Uterus (tissue), 4 donors: ENCODE results near the gene TBR1. TPM values are rescaled to one million over a fixed set of nuclear protein-coding genes. Genes with fewer than 3 reads are reported as not detected.

Source experiments
- DNase-seq, 2 donors: peaks; one replicate each; pipeline ENCODE4 v3.0.0-alpha.2; 2019 to 2020
- H3K27ac ChIP-seq, 2 donors: fragments of 200-600 bp; sonication (generic); 1 replicate in 1 of 2; 2 replicates in 1 of 2; pipeline ENCODE4 v1.5.1; 2016 to 2018
- H3K27me3 ChIP-seq, 2 donors: fragments of 200-600 bp; sonication (generic); one replicate each; pipeline ENCODE4 v1.5.1; 2018 to 2019; ENCODE audit warnings: control low read depth in 1 of 2
- H3K36me3 ChIP-seq, 2 donors: fragments of 200-600 bp; sonication (generic); one replicate each; pipeline ENCODE4 v1.5.1; 2019; ENCODE audit warnings: control low read depth in 1 of 2
- H3K4me1 ChIP-seq, 2 donors: fragments of 200-600 bp; sonication (generic); one replicate each; pipeline ENCODE4 v1.5.1; 2018 to 2019; ENCODE audit warnings: control low read depth in 1 of 2
- H3K4me3 ChIP-seq, 2 donors: fragments of 200-600 bp; sonication (generic); 1 replicate in 1 of 2; 2 replicates in 1 of 2; pipeline ENCODE4 v1.5.1; 2018 to 2019; ENCODE audit warnings: mild to moderate bottlenecking in 1 of 2
- H3K9me3 ChIP-seq, 2 donors: fragments of 200-600 bp; sonication (generic); one replicate each; pipeline ENCODE4 v1.5.1; 2019; ENCODE audit warnings: control low read depth in 1 of 2
- CTCF ChIP-seq, 4 experiments: fragments of 200-600 bp in 2 of 4; fragments of 450-650 bp in 2 of 4; sonication (generic) in 2 of 4; IDR thresholded peaks; one replicate each; pipeline ENCODE4 v1.5.1; 2016 to 2019; ENCODE audit warnings: antibody characterized with exemption in 4 of 4, mild to moderate bottlenecking in 2 of 4, moderate library complexity in 1 of 4
- POLR2A ChIP-seq, 2 donors: fragments of 450-650 bp; IDR thresholded peaks; one replicate each; pipeline ENCODE4 v1.6.1; 2016; ENCODE audit warnings: antibody characterized with exemption in 2 of 2, mild to moderate bottlenecking in 1 of 2, moderate library complexity in 1 of 2
- intact Hi-C: fragments of 100-400 bp; cut with DNase I; formaldehyde crosslinking; loops from one replicate; pipeline ENCODE4 v1.15.1; 2023; ENCODE audit warnings: low total_unique reads
- total RNA-seq, 4 donors: library from RNA; depleted of rRNA in 3 of 4; stranded (reverse); fragments of >200 nt in 3 of 4; gene quantifications; one replicate each; pipeline versions ENCODE4 v1.1.0 to v1.2.4, GENCODE V29; 2014 to 2023
- donor health status: DM: yes; HTN: yes; CAD: no.

Gene TBR1
- total RNA-seq, 4 donors from 2014 or later = not detected

GRCh38 chr2:161421686-161422085 is 5.6 kb downstream of the TBR1 start:
- Histone ChIP-seq H3K9me3 (no peaks in the 10 kb centered on the region), H3K27ac (no peak overlapping the region), H3K4me1 (peaks cover 0 to 10% of the 10 kb centered on the region in 2 donors), H3K27me3 (peaks cover 7 to 89% of the 10 kb centered on the region in 2 donors), H3K4me3 (no peak overlapping the region), H3K36me3 (no peaks in the 10 kb centered on the region)
- TF ChIP-seq POLR2A (IDR thresholded peaks at IDR 0.05) (no peak), CTCF (IDR thresholded peaks at IDR 0.05) (no peak)
- DNase-seq = no peak
- intact Hi-C loops = no loop called here

- TF ChIP-seq CTCF (IDR thresholded peaks at IDR 0.05) = no peak
- TF ChIP-seq POLR2A (IDR thresholded peaks at IDR 0.05) = no peak
- no peaks in the 10 kb centered on the region for H3K9me3 ChIP-seq
- H3K4me3 ChIP-seq = no peak overlapping the region
- no peak overlapping the region for H3K27ac ChIP-seq
- H3K27me3 ChIP-seq = peaks cover 2 to 87% of the 10 kb centered on the region in 2 donors
- H3K4me1 ChIP-seq = peaks cover 0 to 10% of the 10 kb centered on the region in 2 donors
- intact Hi-C loops = no loop called here
- H3K36me3 ChIP-seq = no peaks in the 10 kb centered on the region
- DNase-seq = no peak
Measured at GRCh38 chr2:161422816-161423403, 6.8 kb downstream of the TBR1 start.

- Histone ChIP-seq H3K27ac (no peak overlapping the region), H3K4me3 (peak overlapping the region in 1 of 2 donors; percentile 3), H3K27me3 (peaks cover 2 to 87% of the 10 kb centered on the region in 2 donors), H3K36me3 (no peaks in the 10 kb centered on the region), H3K9me3 (no peaks in the 10 kb centered on the region), H3K4me1 (peaks cover 0 to 10% of the 10 kb centered on the region in 2 donors)
- DNase-seq = no peak
- intact Hi-C loops = no loop called here
- no peak for TF ChIP-seq POLR2A (IDR thresholded peaks at IDR 0.05)
- no peak for TF ChIP-seq CTCF (IDR thresholded peaks at IDR 0.05)
Measured at GRCh38 chr2:161423421-161424393, 7.6 kb downstream of the TBR1 start.

GRCh38 chr2:161424394-161424769 is 8.3 kb downstream of the TBR1 start:
- Histone ChIP-seq H3K4me3 (no peak overlapping the region), H3K27me3 (peaks cover 2 to 87% of the 10 kb centered on the region in 2 donors), H3K9me3 (no peaks in the 10 kb centered on the region), H3K36me3 (no peaks in the 10 kb centered on the region), H3K4me1 (peaks cover 0 to 10% of the 10 kb centered on the region in 2 donors), H3K27ac (no peak overlapping the region)
- TF ChIP-seq CTCF (IDR thresholded peaks at IDR 0.05) = no peak
- TF ChIP-seq POLR2A (IDR thresholded peaks at IDR 0.05) = no peak
- intact Hi-C loops = no loop called here
- DNase-seq = no peak
